Neuronal stem cell (in vitro differentiated cells): ENCODE measurements around the gene SPATC1L.
A peak's percentile ranks its signal among the peaks of the same experiment; 100 is the strongest.

ENCODE experiments used
- DNase-seq: peaks from one replicate; pipeline ENCODE4 v3.0.0-alpha.2; 2013; ENCODE audit warnings: low spot score
- H2AFZ ChIP-seq: one replicate; pipeline ENCODE4 v1.6.1; 2013; ENCODE audit warnings: mild to moderate bottlenecking, low read length, inconsistent platforms
- H2AK5ac ChIP-seq: 2 replicates; pipeline ENCODE4 v1.6.1; 2013; ENCODE audit warnings: low read depth, mild to moderate bottlenecking, inconsistent platforms, low read length, moderate library complexity, mixed read lengths
- H2BK120ac ChIP-seq: 2 replicates; pipeline ENCODE4 v1.6.1; 2013; ENCODE audit warnings: low read depth, mild to moderate bottlenecking, inconsistent platforms, low read length, moderate library complexity, mixed read lengths
- H2BK12ac ChIP-seq: one replicate; pipeline ENCODE4 v1.6.1; 2013; ENCODE audit warnings: low read length, inconsistent platforms
- H2BK15ac ChIP-seq: 2 replicates; pipeline ENCODE4 v1.6.1; 2013; ENCODE audit warnings: mild to moderate bottlenecking, low read length, inconsistent platforms, mixed read lengths
- H2BK5ac ChIP-seq: one replicate; pipeline ENCODE4 v1.6.1; 2013; ENCODE audit warnings: inconsistent platforms, mild to moderate bottlenecking, low read length, moderate library complexity
- H3K14ac ChIP-seq: one replicate; pipeline ENCODE4 v1.6.1; 2013; ENCODE audit warnings: low read length, inconsistent platforms
- H3K18ac ChIP-seq: 2 replicates; pipeline ENCODE4 v1.6.1; 2013; ENCODE audit warnings: low read length, inconsistent platforms
- H3K23ac ChIP-seq: 2 replicates; pipeline ENCODE4 v1.6.1; 2013; ENCODE audit warnings: low read depth, mild to moderate bottlenecking, mixed read lengths, low read length, inconsistent platforms; ENCODE audit not compliant: poor library complexity
- H3K27ac ChIP-seq: replicated peaks from 3 replicates; pipeline ENCODE4 v1.5.1; 2013; ENCODE audit warnings: low read length, inconsistent platforms
- H3K27me3 ChIP-seq, 3 experiments: 2 replicates each; pipeline ENCODE4 v1.6.1; 2013; ENCODE audit warnings: low read length in 3 of 3, mild to moderate bottlenecking in 2 of 3, inconsistent platforms in 1 of 3, low read depth in 1 of 3, mixed read lengths in 1 of 3, moderate library complexity in 1 of 3; ENCODE audit not compliant: control insufficient read depth in 3 of 3, insufficient read depth in 3 of 3
- H3K36me3 ChIP-seq, 2 donors: replicated peaks in 1 of 2; 2 replicates each; pipeline ENCODE4 v1.6.1; 2013; ENCODE audit warnings: low read length in 2 of 2; ENCODE audit not compliant: control insufficient read depth in 2 of 2, insufficient read depth in 2 of 2
- H3K4ac ChIP-seq: 2 replicates; pipeline ENCODE4 v1.6.1; 2013; ENCODE audit warnings: inconsistent platforms, mild to moderate bottlenecking, low read length, moderate library complexity
- H3K4me1 ChIP-seq, 2 donors: 1 replicate in 1 of 2; 2 replicates in 1 of 2; pipeline ENCODE4 v1.6.1; 2013; ENCODE audit warnings: low read length in 2 of 2, low read depth in 1 of 2; ENCODE audit not compliant: control insufficient read depth in 2 of 2, insufficient read depth in 1 of 2
- H3K4me2 ChIP-seq: one replicate; pipeline ENCODE4 v1.6.1; 2013; ENCODE audit warnings: mild to moderate bottlenecking, low read length, inconsistent platforms; ENCODE audit not compliant: insufficient read depth, poor library complexity, severe bottlenecking
- H3K4me3 ChIP-seq, 2 donors: 2 replicates each; pipeline ENCODE4 v1.5.1; 2013; ENCODE audit warnings: low read length in 2 of 2, mild to moderate bottlenecking in 2 of 2, inconsistent platforms in 1 of 2, moderate library complexity in 1 of 2
- H3K79me1 ChIP-seq: one replicate; pipeline ENCODE4 v1.6.1; 2013; ENCODE audit warnings: low read depth, mild to moderate bottlenecking, inconsistent platforms, low read length, moderate library complexity
- H3K9ac ChIP-seq: one replicate; pipeline ENCODE4 v1.6.1; 2013; ENCODE audit warnings: mild to moderate bottlenecking, low read depth, low read length, inconsistent platforms; ENCODE audit not compliant: poor library complexity
- H3K9me3 ChIP-seq, 2 donors: replicated peaks in 1 of 2; 2 replicates each; pipeline versions ENCODE3 to v1.6.1; 2013; ENCODE audit warnings: low read length in 2 of 2, mild to moderate bottlenecking in 2 of 2, inconsistent platforms in 1 of 2, low read depth in 1 of 2, mixed read lengths in 1 of 2, moderate library complexity in 1 of 2; ENCODE audit not compliant: control insufficient read depth in 2 of 2, insufficient read depth in 1 of 2
- H4K8ac ChIP-seq: one replicate; pipeline ENCODE4 v1.6.1; 2013; ENCODE audit warnings: low read depth, mild to moderate bottlenecking, inconsistent platforms, low read length, moderate library complexity
- H4K91ac ChIP-seq: one replicate; pipeline ENCODE4 v1.6.1; 2013; ENCODE audit warnings: low read length, low read depth, mild to moderate bottlenecking, inconsistent platforms; ENCODE audit not compliant: poor library complexity
- WGBS, 2 donors: extraction: QIAGEN DNeasy Blood & Tissue Kit; methylation state at CpG; one replicate each; pipeline ENCODE4 v1.1.7; 2013; ENCODE audit warnings: missing lambda C conversion rate in 2 of 2, mixed read lengths in 1 of 2; ENCODE audit not compliant: insufficient read length in 2 of 2, insufficient replicate concordance in 1 of 2; ENCODE audit errors: extremely low coverage in 2 of 2; 5-methylcytosine and 5-hydroxymethylcytosine counted together

SPATC1L gene

DNA sequence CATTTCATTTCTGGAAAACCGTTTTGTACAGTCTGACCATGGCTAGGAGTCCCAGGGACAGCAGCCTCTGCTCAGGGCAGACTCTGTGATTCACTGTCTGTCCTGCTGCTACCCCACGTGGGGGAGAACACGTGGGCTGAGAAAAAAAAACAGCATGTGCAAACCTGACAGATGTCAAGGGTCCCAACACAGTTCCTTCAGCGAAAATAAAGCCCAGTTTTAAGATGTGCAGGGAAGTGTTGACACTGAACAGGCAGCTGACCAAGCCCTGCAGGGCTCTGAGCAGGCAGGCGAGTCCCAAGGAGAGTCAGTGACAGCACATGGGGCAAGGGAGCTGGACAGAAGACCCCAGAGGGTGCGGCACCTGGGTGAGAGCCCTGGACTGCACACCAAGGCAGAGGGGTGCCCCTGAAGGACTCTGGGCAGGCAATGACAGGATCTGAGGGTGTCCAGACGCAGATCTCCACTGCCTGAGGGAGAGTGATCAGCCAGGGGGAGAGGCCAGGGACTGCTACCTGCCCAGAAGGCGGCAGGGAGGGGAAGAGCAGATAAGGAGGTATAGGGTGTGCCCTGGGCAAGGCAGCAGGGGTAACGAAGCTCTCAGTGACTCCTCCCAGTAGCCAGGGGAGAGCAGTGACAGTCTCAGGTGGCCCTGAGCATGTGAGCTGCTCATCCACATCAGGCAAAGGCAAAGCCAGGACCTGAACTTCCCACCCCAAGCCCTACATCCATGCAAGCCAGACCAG, 5.1 kb upstream of the SPATC1L start:
- no CpG with 5 or more reads among the region's 9 CpGs for WGBS, 2 donors
- H3K79me1 ChIP-seq: peaks cover 3% of the 10 kb centered on the region
- H3K4me2 ChIP-seq: no peak overlapping the region
- no peak overlapping the region for H4K91ac ChIP-seq
- no peak overlapping the region for H2AK5ac ChIP-seq
- peak overlapping the region; percentile 6 for H3K23ac ChIP-seq
- H2BK120ac ChIP-seq: no peak overlapping the region
- H3K4me1 ChIP-seq: peaks cover 27 to 42% of the 10 kb centered on the region in 2 donors
- no peak overlapping the region for H3K14ac ChIP-seq
- no peak overlapping the region for H3K4me3 ChIP-seq
- no peak for DNase-seq
- H2BK5ac ChIP-seq: no peak overlapping the region
- H3K9ac ChIP-seq: no peak overlapping the region
- no peak overlapping the region for H2BK12ac ChIP-seq
- peak overlapping the region; percentile 5 for H2BK15ac ChIP-seq
- peak overlapping the region; percentile 18 for H3K18ac ChIP-seq
- no peaks in the 10 kb centered on the region for H3K27me3 ChIP-seq
- H2AFZ ChIP-seq: no peak overlapping the region
- H3K36me3 ChIP-seq: peaks cover 39 to 56% of the 10 kb centered on the region in 2 donors
- H3K9me3 ChIP-seq: no peaks in the 10 kb centered on the region
- no peak overlapping the region for H3K4ac ChIP-seq
- peak overlapping the region; percentile 35 for H3K27ac ChIP-seq
- H4K8ac ChIP-seq: no peak overlapping the region

DNA sequence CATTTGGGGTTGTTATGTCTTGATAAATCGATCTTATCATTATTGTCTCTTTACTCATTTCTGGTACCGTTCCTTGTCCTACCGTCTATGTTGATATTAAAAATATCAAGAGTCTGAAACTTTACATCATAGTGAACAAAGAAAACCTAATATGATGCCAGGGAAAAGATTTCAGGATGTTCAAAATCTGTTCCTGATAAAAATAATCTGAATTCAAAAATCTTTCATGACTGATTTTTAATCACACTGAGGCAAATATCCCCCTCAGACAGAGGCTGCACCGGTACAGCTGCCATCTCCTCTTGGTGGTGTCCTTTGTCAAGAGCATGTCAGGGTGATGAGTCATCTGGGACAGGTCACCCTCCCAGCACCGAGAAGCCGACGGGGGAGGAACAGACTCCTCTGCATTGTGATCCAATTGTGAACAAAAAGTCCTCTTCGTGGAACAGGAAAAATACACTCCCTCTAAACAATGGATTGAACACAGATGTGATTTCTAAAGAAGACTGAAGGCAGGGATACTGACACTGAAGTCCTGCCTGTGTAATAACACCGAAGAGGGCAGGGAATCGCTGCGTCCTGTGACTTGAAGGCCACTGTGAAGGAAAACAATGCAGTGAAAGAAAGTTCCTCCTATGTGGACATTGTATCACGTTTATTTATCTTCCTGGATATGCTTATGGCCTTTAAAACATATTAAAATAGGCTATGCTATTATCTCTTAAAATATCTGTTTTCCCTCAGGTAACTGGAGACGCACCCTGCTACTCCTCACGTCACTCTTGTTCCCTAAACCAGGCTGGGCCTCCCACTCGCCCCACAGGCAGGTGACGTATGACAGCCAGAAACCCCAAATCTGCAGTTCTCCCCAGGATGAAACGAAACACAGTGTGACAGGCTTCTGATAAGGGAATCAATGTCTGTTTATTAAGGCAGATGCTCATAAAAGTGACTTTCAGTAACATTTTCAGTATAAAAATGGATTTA, 4.3 kb upstream of the SPATC1L start:
- H3K23ac ChIP-seq: no peak overlapping the region
- H3K4me3 ChIP-seq: no peak overlapping the region
- peaks cover 27 to 42% of the 10 kb centered on the region in 2 donors for H3K4me1 ChIP-seq
- no peaks in the 10 kb centered on the region for H3K27me3 ChIP-seq
- H2BK12ac ChIP-seq: no peak overlapping the region
- H3K4me2 ChIP-seq: no peak overlapping the region
- no peak overlapping the region for H3K18ac ChIP-seq
- no peaks in the 10 kb centered on the region for H3K9me3 ChIP-seq
- H2AK5ac ChIP-seq: no peak overlapping the region
- H4K91ac ChIP-seq: no peak overlapping the region
- no peak overlapping the region for H4K8ac ChIP-seq
- no CpG with 5 or more reads among the region's 17 CpGs for WGBS, 2 donors
- H3K4ac ChIP-seq: no peak overlapping the region
- no peak overlapping the region for H2BK15ac ChIP-seq
- no peak overlapping the region for H2AFZ ChIP-seq
- H2BK5ac ChIP-seq: no peak overlapping the region
- DNase-seq: peak; percentile 56
- peak overlapping the region; percentile 4 for H3K27ac ChIP-seq
- H3K14ac ChIP-seq: no peak overlapping the region
- H3K9ac ChIP-seq: no peak overlapping the region
- H3K79me1 ChIP-seq: peaks cover 2% of the 10 kb centered on the region
- no peak overlapping the region for H2BK120ac ChIP-seq
- H3K36me3 ChIP-seq: peaks cover 30 to 48% of the 10 kb centered on the region in 2 donors

DNA sequence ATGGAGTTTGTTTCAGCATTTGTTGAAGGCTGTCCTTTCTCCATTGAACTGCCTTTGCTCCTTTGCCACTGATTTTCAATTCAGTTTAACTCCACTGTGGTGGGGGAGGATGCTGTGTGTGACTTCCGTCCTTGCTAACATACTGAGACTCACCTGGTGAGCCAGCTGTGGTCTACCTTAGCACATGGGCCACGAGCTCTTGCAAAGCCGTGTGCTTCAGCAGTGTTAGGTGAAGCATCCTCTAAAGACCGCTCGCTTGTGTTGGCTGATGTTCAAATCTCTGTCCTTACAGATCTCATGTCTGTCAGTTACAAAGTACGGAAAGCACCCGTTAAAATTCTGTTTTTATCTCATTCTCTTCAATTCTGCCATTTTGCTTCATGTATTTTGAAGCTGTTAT, 3.6 kb upstream of the SPATC1L start:
- Histone ChIP-seq H2AK5ac (no peak overlapping the region), H3K9ac (no peak overlapping the region), H3K27me3 (no peaks in the 10 kb centered on the region), H3K9me3 (no peaks in the 10 kb centered on the region), H3K79me1 (no peaks in the 10 kb centered on the region), H4K8ac (no peak overlapping the region), H2BK15ac (no peak overlapping the region), H3K4me2 (no peak overlapping the region), H2BK120ac (no peak overlapping the region), H3K27ac (no peak overlapping the region), H3K14ac (no peak overlapping the region), H4K91ac (no peak overlapping the region), H3K4me3 (no peak overlapping the region), H3K4me1 (peaks cover 31 to 42% of the 10 kb centered on the region in 2 donors), H2BK12ac (no peak overlapping the region), H3K23ac (no peak overlapping the region), H3K4ac (no peak overlapping the region), H3K36me3 (peaks cover 25 to 42% of the 10 kb centered on the region in 2 donors), H2AFZ (no peak overlapping the region), H2BK5ac (no peak overlapping the region), H3K18ac (no peak overlapping the region)
- no peak for DNase-seq
- WGBS, 2 donors: no CpG with 5 or more reads among the region's 7 CpGs

- Histone ChIP-seq H3K27ac (no peak overlapping the region), H2AFZ (no peak overlapping the region), H2BK5ac (no peak overlapping the region), H3K18ac (no peak overlapping the region), H3K4me2 (no peak overlapping the region), H3K9ac (no peak overlapping the region), H3K36me3 (peaks cover 21 to 37% of the 10 kb centered on the region in 2 donors), H3K4ac (no peak overlapping the region), H2BK15ac (no peak overlapping the region), H3K4me1 (peaks cover 32 to 42% of the 10 kb centered on the region in 2 donors), H2BK12ac (no peak overlapping the region), H3K4me3 (no peak overlapping the region), H3K27me3 (no peaks in the 10 kb centered on the region), H3K23ac (no peak overlapping the region), H2AK5ac (no peak overlapping the region), H3K14ac (no peak overlapping the region), H4K8ac (no peak overlapping the region), H4K91ac (no peak overlapping the region), H3K79me1 (peaks cover 4% of the 10 kb centered on the region), H2BK120ac (no peak overlapping the region), H3K9me3 (no peaks in the 10 kb centered on the region)
- WGBS, 2 donors: no CpG with 5 or more reads among the region's 8 CpGs
- no peak for DNase-seq
Measured at GRCh38 chr21:46187261-46187660, 3.0 kb upstream of the SPATC1L start.
